PC-9 (cell line): Measurements from ENCODE around the gene KCNQ5. TPM values are rescaled to one million over a fixed set of nuclear protein-coding genes. Genes with fewer than 3 reads are reported as not detected.

Experiments
- BruUV-seq: library from RNA; stranded (reverse); fragments of 400-500 nt; replicated peaks from 2 replicates; lab custom pipeline; 2021; lab: Mats Ljungman, UMichigan
- CTCF ChIA-PET: fragments of 300-600 bp; sonication (Branson Sonifier 250); formaldehyde crosslinking; loops from one replicate; lab custom pipeline; 2022; ENCODE audit warnings: antibody characterized with exemption; lab: Charles Lee
- POLR2A ChIA-PET: fragments of 300-600 bp; sonication (Branson Sonifier 250); formaldehyde crosslinking; loops from one replicate; lab custom pipeline; 2022; ENCODE audit warnings: antibody characterized with exemption; ENCODE audit not compliant: unreplicated experiment; lab: Charles Lee
- DNase-seq, 2 experiments: peaks; one replicate each; pipeline versions ENCODE4 v3.0.0 to v3.0.0-alpha.2; 2015 to 2022; ENCODE audit warnings: mixed read lengths in 1 of 2
- H2AFZ ChIP-seq: fragments of 200-600 bp; sonication (generic); 2 replicates; pipeline ENCODE4 v1.8.1; 2017; ENCODE audit warnings: antibody characterized with exemption
- H3F3A ChIP-seq: fragments of 200-600 bp; sonication (generic); 2 replicates; pipeline ENCODE4 v1.8.1; 2017; ENCODE audit warnings: antibody characterized with exemption, mild to moderate bottlenecking, low read depth; ENCODE audit not compliant: insufficient read depth
- H3K27ac ChIP-seq: fragments of 200-600 bp; sonication (generic); 2 replicates; pipeline ENCODE4 v1.6.1; 2016; ENCODE audit warnings: mixed run types
- H3K27me3 ChIP-seq: fragments of 200-600 bp; sonication (generic); 2 replicates; pipeline ENCODE4 v1.6.1; 2016; ENCODE audit warnings: low read depth, mixed run types; ENCODE audit not compliant: insufficient read depth
- H3K36me3 ChIP-seq: fragments of 200-600 bp; sonication (generic); 2 replicates; pipeline ENCODE4 v1.6.1; 2016; ENCODE audit warnings: low read depth, mixed run types
- H3K4me1 ChIP-seq: fragments of 200-600 bp; sonication (generic); replicated peaks from 2 replicates; pipeline ENCODE4 v1.6.1; 2016; ENCODE audit warnings: mixed run types; ENCODE audit not compliant: insufficient read depth
- H3K4me2 ChIP-seq: fragments of 200-600 bp; sonication (generic); 2 replicates; pipeline ENCODE4 v1.6.1; 2017; ENCODE audit warnings: mixed run types
- H3K4me3 ChIP-seq: fragments of 200-600 bp; sonication (generic); 2 replicates; pipeline ENCODE4 v1.6.1; 2016; ENCODE audit warnings: mixed run types
- H3K79me2 ChIP-seq: fragments of 200-600 bp; sonication (generic); 2 replicates; pipeline ENCODE4 v1.6.1; 2017; ENCODE audit warnings: low read depth, mixed run types
- H3K9me2 ChIP-seq: fragments of 200-600 bp; sonication (generic); 2 replicates; pipeline ENCODE4 v1.8.1; 2017; ENCODE audit warnings: mild to moderate bottlenecking; ENCODE audit not compliant: insufficient read depth
- H3K9me3 ChIP-seq: fragments of 200-600 bp; sonication (generic); 2 replicates; pipeline ENCODE4 v1.8.1; 2016; ENCODE audit warnings: low read depth; ENCODE audit not compliant: insufficient read depth
- H4K20me1 ChIP-seq: fragments of 200-600 bp; sonication (generic); 2 replicates; pipeline ENCODE4 v1.8.1; 2017; ENCODE audit not compliant: insufficient read depth
- CTCF ChIP-seq: fragments of 200-600 bp; sonication (generic); conservative IDR thresholded peaks from 2 replicates; pipeline ENCODE4 v1.6.1; 2017; ENCODE audit warnings: mixed run types, antibody characterized with exemption, mild to moderate bottlenecking, moderate library complexity
- EZH2 ChIP-seq: fragments of 200-600 bp; sonication (generic); IDR thresholded peaks from 2 replicates; pipeline ENCODE4 v1.8.0; 2017; ENCODE audit warnings: antibody characterized with exemption, low read depth
- intact Hi-C: fragments of 100-400 bp; cut with micrococcal nuclease; formaldehyde crosslinking; loops from one replicate; pipeline ENCODE4 v1.10.0; 2022; ENCODE audit not compliant: unreplicated experiment
- total RNA-seq: library from RNA; stranded (reverse); gene quantifications from 2 replicates; pipeline ENCODE4 v1.2.3, GENCODE V29; 2021

KCNQ5 gene
- total RNA-seq, 1 experiment from 2014 or later = 0.20 TPM

- Histone ChIP-seq H4K20me1 (no peaks in the 10 kb centered on the region), H3K4me3 (no peak overlapping the region), H3K27me3 (no peaks in the 10 kb centered on the region), H3K79me2 (no peaks in the 10 kb centered on the region), H3K4me1 (peaks cover 17% of the 10 kb centered on the region), H2AFZ (no peak overlapping the region), H3K4me2 (no peak overlapping the region), H3K9me2 (no peaks in the 10 kb centered on the region), H3K36me3 (no peaks in the 10 kb centered on the region), H3K9me3 (no peaks in the 10 kb centered on the region), H3F3A (no peaks in the 10 kb centered on the region), H3K27ac (no peak overlapping the region)
- BruUV-seq = no TSS peak
- no peak for DNase-seq
- intact Hi-C loops = no loop called here
- TF ChIP-seq EZH2 (no peak), CTCF (no peak)
- CTCF ChIA-PET = no interaction called here
- POLR2A ChIA-PET = no interaction called here
Observed at GRCh38 chr6:72654071-72654621, 32.3 kb downstream of the KCNQ5 start.

- H3K4me2 ChIP-seq = no peak overlapping the region
Observed at GRCh38 chr6:72657407-72658197, 35.7 kb downstream of the KCNQ5 start.

GRCh38 chr6:72659754-72660153 is 37.9 kb downstream of the KCNQ5 start:
- Histone ChIP-seq H3K27me3 (no peaks in the 10 kb centered on the region), H3K27ac (no peak overlapping the region), H3K9me2 (no peaks in the 10 kb centered on the region), H3F3A (no peaks in the 10 kb centered on the region), H2AFZ (no peak overlapping the region), H3K36me3 (no peaks in the 10 kb centered on the region), H3K79me2 (no peaks in the 10 kb centered on the region), H4K20me1 (no peaks in the 10 kb centered on the region), H3K4me1 (no peaks in the 10 kb centered on the region), H3K4me3 (no peak overlapping the region), H3K4me2 (no peak overlapping the region), H3K9me3 (no peaks in the 10 kb centered on the region)
- CTCF ChIA-PET = no interaction called here
- DNase-seq = no peak
- no TSS peak for BruUV-seq
- TF ChIP-seq EZH2 = no peak
- no peak for TF ChIP-seq CTCF
- intact Hi-C loops = no loop called here
- POLR2A ChIA-PET = no interaction called here

More at GRCh38 chr6:72657407-72658197, 35.7 kb downstream of the KCNQ5 start:
- no peak for DNase-seq
- Histone ChIP-seq H3K36me3 (no peaks in the 10 kb centered on the region), H3K27me3 (no peaks in the 10 kb centered on the region), H3K79me2 (no peaks in the 10 kb centered on the region), H4K20me1 (no peaks in the 10 kb centered on the region), H3K27ac (no peak overlapping the region), H3K4me3 (no peak overlapping the region), H3K9me3 (no peaks in the 10 kb centered on the region), H3F3A (no peaks in the 10 kb centered on the region), H3K4me1 (no peaks in the 10 kb centered on the region), H3K9me2 (no peaks in the 10 kb centered on the region), H2AFZ (no peak overlapping the region)
- no peak for TF ChIP-seq EZH2
- no peak for TF ChIP-seq CTCF
- ChIA-PET CTCF (no interaction called here), POLR2A (no interaction called here)
- BruUV-seq = no TSS peak
- intact Hi-C loops = no loop called here
